Right atrium auricular region (tissue), 2 donors: ENCODE measurements around the gene RAD54L2. TPM values are rescaled to one million over a fixed set of nuclear protein-coding genes. Genes with fewer than 3 reads are reported as not detected.
"Not testable (repeated sequence)": the region's sequence is repeated elsewhere in the genome, so short reads cannot be mapped to it uniquely, and the experiment has no call there.

Experiments
- DNase-seq: peaks from one replicate; pipeline ENCODE4 v3.0.0-alpha.2; 2019; ENCODE audit warnings: low spot score
- H3K27ac ChIP-seq, 2 donors: fragments of 200-600 bp; sonication (generic); 1 replicate in 1 of 2; 2 replicates in 1 of 2; pipeline ENCODE4 v1.5.1; 2016 to 2019
- H3K27me3 ChIP-seq, 2 donors: fragments of 200-600 bp; sonication (generic); one replicate each; pipeline versions ENCODE4 v1.5.1 to v1.6.0; 2017 to 2019
- H3K36me3 ChIP-seq: fragments of 200-600 bp; sonication (generic); one replicate; pipeline ENCODE4 v1.5.1; 2016
- H3K4me1 ChIP-seq, 2 donors: fragments of 200-600 bp; sonication (generic); one replicate each; pipeline versions ENCODE4 v1.5.1 to v1.6.0; 2017 to 2019
- H3K4me3 ChIP-seq, 2 donors: fragments of 200-600 bp; sonication (generic); 1 replicate in 1 of 2; 2 replicates in 1 of 2; pipeline ENCODE4 v1.5.1; 2017 to 2019; ENCODE audit warnings: mild to moderate bottlenecking in 1 of 2, moderate library complexity in 1 of 2
- H3K9me3 ChIP-seq, 2 donors: fragments of 200-600 bp; sonication (generic); one replicate each; pipeline ENCODE4 v1.5.1; 2019
- CTCF ChIP-seq, 2 donors: fragments of 200-600 bp; sonication (generic); IDR thresholded peaks; one replicate each; pipeline ENCODE4 v1.5.1; 2019; ENCODE audit warnings: antibody characterized with exemption in 2 of 2
- total RNA-seq, 2 donors: library from RNA; depleted of rRNA; stranded (reverse); fragments of >200 nt; gene quantifications; one replicate each; pipeline ENCODE4 v1.1.0, GENCODE V29; 2016

The RAD54L2 gene
- total RNA-seq, 2 donors from 2014 or later: 7.8 to 10.8 TPM

- DNase-seq: peak; percentile 57
- Histone ChIP-seq H3K4me1 (peaks cover 0 to 18% of the 10 kb centered on the region in 2 donors), H3K27ac (peak overlapping the region; percentile 81 to 88), H3K36me3 (no peaks in the 10 kb centered on the region), H3K27me3 (no peaks in the 10 kb centered on the region), H3K9me3 (no peaks in the 10 kb centered on the region), H3K4me3 (peak overlapping the region; percentile 90 to 94)
- TF ChIP-seq CTCF (IDR thresholded peaks at IDR 0.05): no peak
Measured at GRCh38 chr3:51539291-51539941, 897 bp downstream of the RAD54L2 start.

GRCh38 chr3:51542596-51542995, 4.1 kb downstream of the RAD54L2 start:
- not testable (repeated sequence) for H3K4me3 ChIP-seq, H3K27ac ChIP-seq, H3K9me3 ChIP-seq, H3K27me3 ChIP-seq, H3K36me3 ChIP-seq, DNase-seq
- peaks cover 0 to 16% of the 10 kb centered on the region in 2 donors for H3K4me1 ChIP-seq

- H3K27ac ChIP-seq: no peak overlapping the region
- H3K27me3 ChIP-seq: no peaks in the 10 kb centered on the region
- no peaks in the 10 kb centered on the region for H3K9me3 ChIP-seq
- no peak for TF ChIP-seq CTCF (IDR thresholded peaks at IDR 0.05)
- DNase-seq: no peak
- H3K4me3 ChIP-seq: no peak overlapping the region
- H3K36me3 ChIP-seq: no peaks in the 10 kb centered on the region
- H3K4me1 ChIP-seq: peaks cover 0 to 9% of the 10 kb centered on the region in 2 donors
Measured at GRCh38 chr3:51544011-51544775, 5.7 kb downstream of the RAD54L2 start.

GRCh38 chr3:51547274-51547673, 8.8 kb downstream of the RAD54L2 start:
- H3K9me3 ChIP-seq: no peaks in the 10 kb centered on the region
- no peak overlapping the region for H3K27ac ChIP-seq
- H3K4me1 ChIP-seq: no peaks in the 10 kb centered on the region
- no peak for TF ChIP-seq CTCF (IDR thresholded peaks at IDR 0.05)
- no peaks in the 10 kb centered on the region for H3K36me3 ChIP-seq
- no peaks in the 10 kb centered on the region for H3K27me3 ChIP-seq
- DNase-seq: no peak
- H3K4me3 ChIP-seq: no peak overlapping the region

- no peak for TF ChIP-seq CTCF (IDR thresholded peaks at IDR 0.05)
- peaks cover 5% of the 10 kb centered on the region for H3K36me3 ChIP-seq
- no peaks in the 10 kb centered on the region for H3K27me3 ChIP-seq
- H3K9me3 ChIP-seq: no peaks in the 10 kb centered on the region
- H3K4me1 ChIP-seq: no peaks in the 10 kb centered on the region
- DNase-seq: no peak
- no peak overlapping the region for H3K27ac ChIP-seq
- no peak overlapping the region for H3K4me3 ChIP-seq
Measured at GRCh38 chr3:51549311-51549710, 10.8 kb downstream of the RAD54L2 start.

GRCh38 chr3:51550080-51550819, 11.7 kb downstream of the RAD54L2 start:
- H3K27me3 ChIP-seq: no peaks in the 10 kb centered on the region
- H3K4me1 ChIP-seq: no peaks in the 10 kb centered on the region
- TF ChIP-seq CTCF (IDR thresholded peaks at IDR 0.05): no peak
- H3K9me3 ChIP-seq: no peaks in the 10 kb centered on the region
- H3K27ac ChIP-seq: no peak overlapping the region
- peaks cover 12% of the 10 kb centered on the region for H3K36me3 ChIP-seq
- no peak for DNase-seq
- H3K4me3 ChIP-seq: no peak overlapping the region
